Activated T-cell treated with anti-CD3 and anti-CD28 coated beads, Interleukin-2, amount 50 U/mL, for 24 hours (primary cell): ENCODE measurements around the gene EBI3.

Experiments used
- DNase-seq: peaks from one replicate; pipeline ENCODE4 v3.0.0-alpha.2; 2020
- H3K27ac Mint-ChIP-seq: 2 replicates; pipeline ENCODE4 v1.8.0; 2020; ENCODE audit warnings: mild to moderate bottlenecking, mixed read lengths
- H3K27me3 Mint-ChIP-seq: 2 replicates; pipeline ENCODE4 v1.8.0; 2020; ENCODE audit warnings: mixed read lengths
- H3K36me3 Mint-ChIP-seq: 2 replicates; pipeline ENCODE4 v1.8.0; 2020; ENCODE audit warnings: low read depth, mixed read lengths
- H3K4me1 Mint-ChIP-seq: 2 replicates; pipeline ENCODE4 v1.8.0; 2020; ENCODE audit warnings: low read depth, mixed read lengths
- H3K4me3 Mint-ChIP-seq: 2 replicates; pipeline ENCODE4 v1.8.0; 2020; ENCODE audit warnings: mild to moderate bottlenecking, moderate library complexity, mixed read lengths
- H3K9me3 Mint-ChIP-seq: 2 replicates; pipeline ENCODE4 v1.8.0; 2020; ENCODE audit warnings: mixed read lengths

Gene EBI3

GRCh38 chr19:4196587-4197148 lies 32.7 kb upstream of the EBI3 start:
- Mint-ChIP-seq H3K27me3 (peaks cover 67% of the 10 kb centered on the region), H3K4me3 (no peak overlapping the region), H3K4me1 (peaks cover 11% of the 10 kb centered on the region)

GRCh38 chr19:4197228-4197624 lies 32.1 kb upstream of the EBI3 start:
- peaks cover 11% of the 10 kb centered on the region for H3K4me1 Mint-ChIP-seq
- no peaks in the 10 kb centered on the region for H3K36me3 Mint-ChIP-seq
- H3K27me3 Mint-ChIP-seq = peaks cover 67% of the 10 kb centered on the region
- H3K4me3 Mint-ChIP-seq = no peak overlapping the region
- H3K27ac Mint-ChIP-seq = no peak overlapping the region
- DNase-seq = no peak
- H3K9me3 Mint-ChIP-seq = peaks cover 10% of the 10 kb centered on the region

More at GRCh38 chr19:4196587-4197148, 32.7 kb upstream of the EBI3 start:
- no peaks in the 10 kb centered on the region for H3K36me3 Mint-ChIP-seq
- H3K9me3 Mint-ChIP-seq = peaks cover 10% of the 10 kb centered on the region
- H3K27ac Mint-ChIP-seq = no peak overlapping the region
- DNase-seq = no peak

GRCh38 chr19:4197625-4198466 lies 31.5 kb upstream of the EBI3 start:
- no peaks in the 10 kb centered on the region for H3K36me3 Mint-ChIP-seq
- DNase-seq = no peak
- H3K4me3 Mint-ChIP-seq = no peak overlapping the region
- no peak overlapping the region for H3K27ac Mint-ChIP-seq
- peaks cover 11% of the 10 kb centered on the region for H3K4me1 Mint-ChIP-seq
- peaks cover 10% of the 10 kb centered on the region for H3K9me3 Mint-ChIP-seq
- H3K27me3 Mint-ChIP-seq = peaks cover 67% of the 10 kb centered on the region

- peaks cover 62% of the 10 kb centered on the region for H3K27me3 Mint-ChIP-seq
- H3K27ac Mint-ChIP-seq = no peak overlapping the region
- H3K36me3 Mint-ChIP-seq = no peaks in the 10 kb centered on the region
- peaks cover 10% of the 10 kb centered on the region for H3K9me3 Mint-ChIP-seq
- peaks cover 11% of the 10 kb centered on the region for H3K4me1 Mint-ChIP-seq
- DNase-seq = no peak
- H3K4me3 Mint-ChIP-seq = no peak overlapping the region
Measured at GRCh38 chr19:4198467-4199126, 30.7 kb upstream of the EBI3 start.

GRCh38 chr19:4199699-4200293 lies 29.5 kb upstream of the EBI3 start:
- no peak for DNase-seq
- H3K4me1 Mint-ChIP-seq = peaks cover 14% of the 10 kb centered on the region
- H3K9me3 Mint-ChIP-seq = peaks cover 10% of the 10 kb centered on the region
- H3K27ac Mint-ChIP-seq = no peak overlapping the region
- H3K36me3 Mint-ChIP-seq = no peaks in the 10 kb centered on the region
- H3K4me3 Mint-ChIP-seq = no peak overlapping the region
- peaks cover 54% of the 10 kb centered on the region for H3K27me3 Mint-ChIP-seq

- no peak overlapping the region for H3K4me3 Mint-ChIP-seq
- no peak overlapping the region for H3K27ac Mint-ChIP-seq
- peaks cover 14% of the 10 kb centered on the region for H3K4me1 Mint-ChIP-seq
- H3K27me3 Mint-ChIP-seq = peaks cover 43% of the 10 kb centered on the region
- no peaks in the 10 kb centered on the region for H3K36me3 Mint-ChIP-seq
- H3K9me3 Mint-ChIP-seq = peaks cover 10% of the 10 kb centered on the region
- DNase-seq = no peak
Measured at GRCh38 chr19:4200940-4201542, 28.3 kb upstream of the EBI3 start.

GRCh38 chr19:4201798-4202197 lies 27.5 kb upstream of the EBI3 start:
- H3K9me3 Mint-ChIP-seq = peaks cover 10% of the 10 kb centered on the region
- H3K4me1 Mint-ChIP-seq = peaks cover 14% of the 10 kb centered on the region
- no peak overlapping the region for H3K4me3 Mint-ChIP-seq
- H3K36me3 Mint-ChIP-seq = no peaks in the 10 kb centered on the region
- H3K27me3 Mint-ChIP-seq = peaks cover 35% of the 10 kb centered on the region
- no peak for DNase-seq
- no peak overlapping the region for H3K27ac Mint-ChIP-seq

GRCh38 chr19:4206818-4207484 lies 22.4 kb upstream of the EBI3 start:
- Mint-ChIP-seq H3K9me3 (no peaks in the 10 kb centered on the region), H3K36me3 (no peaks in the 10 kb centered on the region), H3K4me3 (no peak overlapping the region), H3K4me1 (peaks cover 3% of the 10 kb centered on the region), H3K27ac (no peak overlapping the region), H3K27me3 (peaks cover 5% of the 10 kb centered on the region)
- DNase-seq = no peak

GRCh38 chr19:4208385-4209094 lies 20.8 kb upstream of the EBI3 start:
- Mint-ChIP-seq H3K27me3 (peaks cover 5% of the 10 kb centered on the region), H3K4me1 (peaks cover 3% of the 10 kb centered on the region), H3K36me3 (no peaks in the 10 kb centered on the region), H3K27ac (no peak overlapping the region), H3K9me3 (no peaks in the 10 kb centered on the region), H3K4me3 (no peak overlapping the region)
- DNase-seq = no peak

- Mint-ChIP-seq H3K9me3 (no peaks in the 10 kb centered on the region), H3K4me3 (no peak overlapping the region), H3K4me1 (peaks cover 7% of the 10 kb centered on the region), H3K27ac (no peak overlapping the region), H3K36me3 (no peaks in the 10 kb centered on the region), H3K27me3 (no peaks in the 10 kb centered on the region)
- DNase-seq = no peak
Measured at GRCh38 chr19:4210166-4210731, 19.1 kb upstream of the EBI3 start.

GRCh38 chr19:4213116-4213515 lies 16.2 kb upstream of the EBI3 start:
- Mint-ChIP-seq H3K27me3 (no peaks in the 10 kb centered on the region), H3K27ac (no peak overlapping the region), H3K9me3 (peaks cover 6% of the 10 kb centered on the region), H3K36me3 (no peaks in the 10 kb centered on the region), H3K4me1 (peaks cover 7% of the 10 kb centered on the region), H3K4me3 (no peak overlapping the region)
- no peak for DNase-seq

GRCh38 chr19:4215807-4216206 lies 13.5 kb upstream of the EBI3 start:
- Mint-ChIP-seq H3K4me3 (no peak overlapping the region), H3K36me3 (no peaks in the 10 kb centered on the region), H3K27me3 (no peaks in the 10 kb centered on the region), H3K27ac (no peak overlapping the region), H3K9me3 (peaks cover 6% of the 10 kb centered on the region), H3K4me1 (peaks cover 7% of the 10 kb centered on the region)
- DNase-seq = no peak

- peaks cover 7% of the 10 kb centered on the region for H3K4me1 Mint-ChIP-seq
- no peak overlapping the region for H3K4me3 Mint-ChIP-seq
- no peak for DNase-seq
- H3K27ac Mint-ChIP-seq = no peak overlapping the region
- no peaks in the 10 kb centered on the region for H3K27me3 Mint-ChIP-seq
- H3K9me3 Mint-ChIP-seq = peaks cover 6% of the 10 kb centered on the region
- no peaks in the 10 kb centered on the region for H3K36me3 Mint-ChIP-seq
Measured at GRCh38 chr19:4216846-4217245, 12.5 kb upstream of the EBI3 start.
